GM08714 (cell line): Measurements from ENCODE around the gene PRSS53.

Experiments used
- H3K4me3 ChIP-seq: fragments of 200-500 bp; sonication (Bioruptor generic); 2 replicates; pipeline ENCODE4 v1.5.1; 2014; ENCODE audit warnings: mild to moderate bottlenecking, low read length, inconsistent platforms
- ZNF274 ChIP-seq: IDR thresholded peaks from 2 replicates; pipeline ENCODE4 v1.6.1; 2012; ENCODE audit warnings: mild to moderate bottlenecking, low read depth, low read length

The PRSS53 gene

DNA sequence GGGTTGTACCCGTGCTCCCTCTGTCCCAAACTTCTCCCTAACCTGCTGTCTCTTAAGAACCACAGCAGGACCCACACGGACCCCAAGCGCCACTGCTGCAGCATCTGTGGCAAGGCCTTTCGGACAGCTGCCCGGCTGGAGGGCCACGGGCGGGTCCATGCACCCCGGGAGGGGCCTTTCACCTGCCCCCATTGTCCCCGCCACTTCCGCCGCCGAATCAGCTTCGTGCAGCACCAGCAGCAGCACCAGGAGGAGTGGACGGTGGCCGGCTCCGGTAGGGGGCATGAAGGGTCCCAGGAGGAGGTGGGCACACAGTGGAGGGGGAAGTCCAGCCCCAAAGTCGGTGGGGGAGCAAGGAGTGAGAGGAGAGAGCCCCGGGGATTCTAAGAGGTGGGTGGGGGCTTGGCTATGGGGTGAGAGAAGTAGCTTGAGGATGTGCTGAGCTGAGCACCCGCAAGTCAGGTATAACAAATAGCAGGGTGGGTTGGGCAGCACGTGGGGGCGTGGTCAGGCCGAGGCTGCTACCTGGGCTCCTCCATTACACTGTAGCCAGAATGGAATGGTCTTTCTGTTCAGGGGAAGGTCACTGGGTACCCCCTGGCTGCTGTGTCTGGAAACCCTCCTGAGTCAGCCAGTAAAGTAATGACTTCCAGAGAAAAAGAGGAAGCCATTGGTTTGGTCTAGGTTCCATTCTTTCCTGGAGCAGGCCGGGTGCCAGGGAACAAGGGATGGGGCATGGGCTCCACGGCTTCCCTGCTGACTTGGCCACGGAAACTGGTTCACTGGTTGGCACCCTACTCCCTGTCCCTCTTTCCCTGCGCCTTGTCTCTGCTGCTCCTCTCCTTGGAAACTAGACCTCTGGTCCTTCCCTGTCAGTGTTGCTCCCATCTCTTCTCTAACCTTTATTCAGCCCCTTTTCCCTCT lies 7.1 kb downstream of the PRSS53 start:
- H3K4me3 ChIP-seq, result no peak overlapping the region
- no peak for TF ChIP-seq ZNF274

DNA sequence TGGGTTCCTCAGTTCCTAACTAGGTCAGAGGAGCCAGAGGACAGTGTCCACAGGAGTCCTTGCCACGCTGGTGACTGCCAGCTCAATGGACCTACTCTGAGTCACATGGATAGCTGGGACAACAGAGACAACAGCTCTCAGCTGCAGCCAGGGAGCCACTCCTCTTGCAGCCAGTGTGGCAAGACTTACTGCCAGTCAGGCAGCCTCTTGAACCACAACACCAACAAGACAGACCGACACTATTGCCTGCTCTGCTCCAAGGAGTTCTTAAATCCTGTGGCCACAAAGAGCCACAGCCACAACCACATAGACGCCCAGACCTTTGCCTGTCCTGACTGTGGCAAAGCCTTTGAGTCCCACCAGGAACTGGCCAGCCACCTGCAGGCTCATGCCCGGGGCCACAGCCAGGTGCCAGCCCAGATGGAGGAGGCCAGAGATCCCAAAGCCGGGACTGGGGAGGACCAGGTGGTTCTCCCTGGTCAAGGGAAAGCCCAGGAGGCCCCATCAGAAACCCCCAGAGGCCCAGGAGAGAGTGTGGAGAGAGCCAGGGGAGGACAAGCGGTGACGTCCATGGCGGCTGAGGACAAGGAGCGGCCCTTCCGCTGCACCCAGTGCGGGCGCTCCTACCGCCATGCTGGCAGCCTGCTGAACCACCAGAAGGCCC lies 7.9 kb downstream of the PRSS53 start:
- H3K4me3 ChIP-seq, result no peak overlapping the region
- TF ChIP-seq ZNF274, result no peak

DNA sequence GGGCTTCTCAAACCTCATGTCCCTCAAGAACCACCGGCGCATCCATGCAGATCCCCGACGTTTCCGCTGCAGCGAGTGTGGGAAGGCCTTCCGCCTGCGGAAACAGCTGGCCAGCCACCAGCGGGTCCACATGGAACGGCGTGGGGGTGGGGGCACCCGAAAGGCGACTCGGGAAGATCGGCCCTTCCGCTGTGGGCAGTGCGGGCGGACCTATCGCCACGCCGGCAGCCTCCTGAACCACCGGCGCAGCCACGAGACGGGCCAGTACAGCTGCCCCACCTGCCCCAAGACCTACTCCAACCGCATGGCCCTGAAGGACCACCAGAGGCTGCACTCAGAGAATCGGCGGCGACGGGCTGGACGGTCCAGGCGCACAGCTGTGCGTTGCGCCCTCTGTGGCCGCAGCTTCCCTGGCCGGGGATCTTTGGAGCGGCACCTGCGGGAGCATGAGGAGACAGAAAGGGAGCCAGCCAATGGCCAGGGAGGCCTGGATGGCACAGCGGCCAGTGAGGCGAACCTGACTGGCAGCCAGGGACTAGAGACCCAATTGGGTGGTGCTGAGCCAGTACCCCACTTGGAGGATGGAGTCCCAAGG lies 8.6 kb downstream of the PRSS53 start:
- no peak overlapping the region for H3K4me3 ChIP-seq
- TF ChIP-seq ZNF274, result no peak

GRCh38 chr16:31079342-31079944 lies 9.3 kb downstream of the PRSS53 start:
- no peak overlapping the region for H3K4me3 ChIP-seq
- no peak for TF ChIP-seq ZNF274

GRCh38 chr16:31078597-31079341 lies 10.0 kb downstream of the PRSS53 start:
- TF ChIP-seq ZNF274, result no peak
- no peak overlapping the region for H3K4me3 ChIP-seq

GRCh38 chr16:31077592-31078396 lies 10.9 kb downstream of the PRSS53 start:
- no peak for TF ChIP-seq ZNF274
- H3K4me3 ChIP-seq, result no peak overlapping the region

DNA sequence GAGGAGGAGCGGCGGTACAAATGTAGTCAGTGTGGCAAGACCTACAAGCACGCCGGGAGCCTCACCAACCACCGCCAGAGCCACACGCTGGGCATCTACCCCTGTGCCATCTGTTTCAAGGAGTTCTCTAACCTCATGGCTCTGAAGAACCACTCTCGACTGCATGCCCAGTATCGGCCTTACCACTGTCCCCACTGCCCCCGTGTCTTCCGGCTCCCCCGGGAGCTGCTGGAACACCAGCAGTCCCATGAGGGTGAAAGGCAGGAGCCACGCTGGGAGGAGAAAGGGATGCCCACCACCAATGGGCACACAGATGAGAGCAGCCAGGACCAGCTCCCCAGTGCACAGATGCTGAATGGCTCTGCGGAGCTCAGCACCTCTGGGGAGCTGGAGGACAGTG lies 11.7 kb downstream of the PRSS53 start:
- no peak overlapping the region for H3K4me3 ChIP-seq
- no peak for TF ChIP-seq ZNF274

GRCh38 chr16:31076319-31076718 lies 12.4 kb downstream of the PRSS53 start:
- no peak for TF ChIP-seq ZNF274
- H3K4me3 ChIP-seq, result no peak overlapping the region

DNA sequence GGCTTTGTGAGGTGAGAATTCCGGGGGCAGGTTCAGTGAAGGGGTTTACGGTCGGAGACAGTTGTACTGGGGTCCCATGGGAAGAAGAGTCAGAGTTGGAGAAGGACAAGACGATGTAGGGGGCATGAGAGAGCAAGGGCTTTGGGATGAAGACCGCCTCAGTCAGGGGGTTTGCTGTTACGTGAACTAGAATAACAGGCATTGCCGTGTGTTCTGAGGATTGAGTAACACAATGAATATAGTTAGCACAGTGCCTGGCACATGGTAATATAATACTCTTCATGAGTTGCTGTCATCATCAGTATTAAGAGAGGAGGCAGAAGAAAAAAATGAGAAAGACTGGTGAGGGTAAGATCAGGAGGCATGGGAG lies 13.9 kb downstream of the PRSS53 start:
- no peak for TF ChIP-seq ZNF274

GRCh38 chr16:31073970-31074813 lies 14.6 kb downstream of the PRSS53 start, which contains the start of the genes ZNF646 and ZNF668:
ZNF646 (plus strand) TSS chr16:31074422; CDS start chr16:31076325, 1,903 bp downstream.
ZNF668 (minus strand) TSS chr16:31074240; CDS start chr16:31064459, 9,781 bp downstream.
- no peak for TF ChIP-seq ZNF274

More for the DNA sequence above, 13.9 kb downstream of the PRSS53 start:
- peak overlapping the region; percentile 96 for H3K4me3 ChIP-seq

DNA sequence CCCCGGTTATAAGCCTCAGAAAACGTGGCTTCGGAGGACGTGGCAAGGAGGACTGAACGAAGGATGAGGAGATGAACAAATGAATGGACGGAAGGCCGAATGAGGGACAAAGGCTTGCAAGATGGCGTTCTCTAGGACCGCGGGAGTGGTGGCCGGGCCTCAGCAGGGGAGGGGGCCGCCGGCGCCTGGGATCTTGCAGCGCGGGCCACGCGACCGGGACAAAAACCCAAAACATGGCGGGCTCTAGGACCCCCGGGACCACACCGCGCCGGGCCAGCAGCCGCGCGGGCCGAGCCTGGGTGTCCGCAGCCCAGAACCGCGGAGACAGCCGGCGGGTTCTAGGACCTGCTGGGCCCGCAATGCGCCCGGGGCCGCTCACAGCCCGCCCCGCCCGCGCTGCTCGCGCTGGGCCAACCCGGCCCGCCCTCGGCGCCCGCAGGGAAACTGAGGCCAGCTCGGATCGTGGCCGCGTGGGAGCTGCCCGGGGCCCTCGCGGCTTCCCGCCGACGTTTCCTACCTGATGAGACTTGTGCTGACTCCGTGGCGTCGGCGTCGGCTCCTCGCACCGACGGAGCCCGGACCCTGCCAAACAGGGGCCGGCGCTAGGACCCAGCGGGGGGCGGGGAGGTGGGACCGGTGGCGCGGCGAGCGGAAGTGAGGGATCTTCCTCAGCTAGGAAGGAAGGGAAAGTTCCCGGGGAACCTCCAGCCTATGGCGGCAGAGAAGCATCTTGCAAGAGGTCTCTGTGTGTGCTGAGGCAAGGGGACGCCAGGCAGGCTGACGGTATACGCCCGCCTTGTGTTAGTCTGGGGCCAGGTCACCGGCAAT lies 15.4 kb downstream of the PRSS53 start:
- peak overlapping the region; percentile 89 for H3K4me3 ChIP-seq

More at GRCh38 chr16:31073970-31074813, 14.6 kb downstream of the PRSS53 start, which contains the start of the genes ZNF646 and ZNF668:
- peak within 1 kb of the TSS; percentile 96 for H3K4me3 ChIP-seq

More for the DNA sequence above, 15.4 kb downstream of the PRSS53 start:
- TF ChIP-seq ZNF274, result no peak
